Body of pancreas (tissue), 4 donors: ENCODE data around the gene PHF5A. TPM values are rescaled to one million over a fixed set of nuclear protein-coding genes. Genes with fewer than 3 reads are reported as not detected.

Source experiments
- ATAC-seq: fragments of 150-250 bp; one replicate; pipeline ENCODE4 v1.9.1; 2016
- DNase-seq, 4 donors: peaks; one replicate each; pipeline ENCODE4 v3.0.0-alpha.2; 2019
- H3K27ac ChIP-seq, 4 donors: fragments of 200-600 bp; sonication (generic); 1 replicate in 3 of 4; 2 replicates in 1 of 4; pipeline versions ENCODE4 v1.5.1 to v1.6.1; 2016 to 2019; ENCODE audit warnings: mild to moderate bottlenecking in 1 of 4, mixed read lengths in 1 of 4, moderate library complexity in 1 of 4
- H3K27me3 ChIP-seq, 2 donors: fragments of 200-600 bp; sonication (generic); one replicate each; pipeline ENCODE4 v1.6.0; 2016; ENCODE audit warnings: mild to moderate bottlenecking in 1 of 2
- H3K36me3 ChIP-seq, 2 donors: fragments of 200-600 bp; sonication (generic); replicated peaks in 1 of 2; 2 replicates each; pipeline ENCODE4 v1.5.1; 2016; ENCODE audit warnings: low read depth in 2 of 2; ENCODE audit not compliant: insufficient read depth in 1 of 2
- H3K4me1 ChIP-seq: fragments of 200-600 bp; sonication (generic); one replicate; pipeline ENCODE4 v1.6.0; 2016
- H3K4me3 ChIP-seq, 2 donors: fragments of 200-600 bp; sonication (generic); 1 replicate in 1 of 2; 2 replicates in 1 of 2; pipeline ENCODE4 v1.5.1; 2016 to 2019
- H3K9me3 ChIP-seq, 3 donors: fragments of 200-600 bp; sonication (generic); 1 replicate in 2 of 3; 2 replicates in 1 of 3; pipeline ENCODE4 v1.5.1; 2016
- POLR2A ChIP-seq, 3 donors: fragments of 450-650 bp; IDR thresholded peaks; one replicate each; pipeline ENCODE4 v1.6.1; 2016; ENCODE audit warnings: antibody characterized with exemption in 3 of 3, mild to moderate bottlenecking in 2 of 3
- WGBS, 2 donors: methylation state at CpG; one replicate each; pipeline ENCODE4 v1.1.5; 2017; 5-methylcytosine and 5-hydroxymethylcytosine counted together
- intact Hi-C: fragments of 100-400 bp; cut with DNase I; formaldehyde crosslinking; loops from one replicate; pipeline ENCODE4 v1.15.1; 2023
- total RNA-seq, 2 donors: library from RNA; depleted of rRNA; stranded (reverse); fragments of >200 nt; gene quantifications; one replicate each; pipeline ENCODE4 v1.1.0, GENCODE V29; 2016
- TF ChIP-seq, protein P1 (sequence below), 7 experiments: fragments of 450-650 bp in 4 of 7; fragments of 200-600 bp in 3 of 7; sonication (generic) in 3 of 7; IDR thresholded peaks; one replicate each; pipeline ENCODE4 v1.5.1; 2016 to 2019; ENCODE audit warnings: antibody characterized with exemption in 7 of 7

PHF5A gene, protein sequence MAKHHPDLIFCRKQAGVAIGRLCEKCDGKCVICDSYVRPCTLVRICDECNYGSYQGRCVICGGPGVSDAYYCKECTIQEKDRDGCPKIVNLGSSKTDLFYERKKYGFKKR
- total RNA-seq: 10 to 100 TPM; 15.5 to 19.2 TPM

DNA sequence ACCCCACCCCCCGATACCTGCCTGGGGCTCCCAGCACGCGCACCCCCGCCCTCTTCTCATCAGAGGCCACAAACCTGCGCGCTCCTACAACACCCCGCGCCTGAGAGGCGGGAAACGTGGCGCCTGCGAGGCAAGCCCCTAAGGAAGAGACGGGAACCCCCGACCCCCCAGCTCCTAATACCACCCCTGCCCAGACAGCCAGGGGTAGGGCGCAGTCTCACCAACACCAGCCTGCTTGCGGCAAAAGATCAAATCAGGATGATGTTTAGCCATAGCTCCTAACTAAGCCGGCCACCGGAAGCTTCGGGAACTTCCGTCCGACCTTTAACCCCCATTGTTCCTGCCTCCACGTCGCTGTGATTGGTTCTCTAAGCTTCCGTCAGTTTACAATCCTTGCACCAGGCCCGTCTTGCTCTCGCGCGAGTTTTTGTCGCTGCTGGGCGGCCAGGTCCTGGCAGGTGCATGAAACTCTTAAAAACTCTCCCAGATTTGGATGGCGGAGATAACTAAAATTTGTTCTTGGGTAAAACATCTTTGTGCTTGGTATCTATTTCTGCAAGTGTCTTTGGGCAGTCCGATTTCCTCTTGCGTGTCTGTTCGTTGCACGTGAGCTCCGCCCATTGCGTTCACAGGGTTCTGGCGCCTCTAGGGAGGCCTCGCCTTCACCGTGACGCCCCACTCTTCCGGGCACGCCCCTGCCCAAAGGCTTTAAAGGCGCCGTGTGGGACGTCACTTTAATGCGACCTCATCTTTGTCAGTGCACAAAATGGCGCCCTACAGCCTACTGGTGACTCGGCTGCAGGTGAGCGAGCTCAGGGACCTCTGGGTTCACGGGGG lies at the start of gene PHF5A, which contains the start of gene ACO2:
PHF5A (minus strand) TSS at position 312 of the 837 bp plus-strand sequence; CDS start at position 273, 39 bp downstream.
ACO2 (plus strand) TSS at position 737 of the 837 bp plus-strand sequence; CDS start at position 767, 30 bp downstream.
- 0 to 1% methylated on average over 42 to 51 of the region's 51 CpGs for WGBS, 2 donors
- peaks cover 55% of the 10 kb centered on the region for H3K4me1 ChIP-seq

DNA sequence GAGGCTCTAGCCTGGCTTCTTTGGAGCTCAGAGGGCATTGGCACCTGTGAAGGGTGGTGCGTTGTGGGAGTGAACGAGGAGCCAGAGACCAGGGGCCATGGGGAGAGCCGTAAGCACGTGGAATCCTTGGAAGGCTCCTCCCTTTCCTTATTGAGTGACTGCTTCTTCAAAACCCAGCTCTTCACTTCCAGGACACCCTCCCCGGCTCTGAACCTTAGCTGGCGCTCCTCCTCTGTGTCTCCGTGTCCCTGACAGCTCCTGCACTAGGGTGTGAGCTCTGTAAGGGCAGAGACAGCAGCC lies 49.5 kb upstream of the PHF5A start:
- H3K27ac ChIP-seq: peak overlapping the region in 2 of 4 donors; percentile 35 to 43
- intact Hi-C loops: loop anchor here (5.0 to 10.0 kb wide), 2 partner anchors 63 to 121 kb away; no protein-coding TSS in a partner anchor
- no peaks in the 10 kb centered on the region for H3K27me3 ChIP-seq
- H3K9me3 ChIP-seq: no peaks in the 10 kb centered on the region
- DNase-seq: no peak
- peaks cover 3% of the 10 kb centered on the region for H3K4me1 ChIP-seq
- ATAC-seq: no peak
- no peak for TF ChIP-seq POLR2A (IDR thresholded peaks at IDR 0.05)
- TF ChIP-seq, protein P1, sequence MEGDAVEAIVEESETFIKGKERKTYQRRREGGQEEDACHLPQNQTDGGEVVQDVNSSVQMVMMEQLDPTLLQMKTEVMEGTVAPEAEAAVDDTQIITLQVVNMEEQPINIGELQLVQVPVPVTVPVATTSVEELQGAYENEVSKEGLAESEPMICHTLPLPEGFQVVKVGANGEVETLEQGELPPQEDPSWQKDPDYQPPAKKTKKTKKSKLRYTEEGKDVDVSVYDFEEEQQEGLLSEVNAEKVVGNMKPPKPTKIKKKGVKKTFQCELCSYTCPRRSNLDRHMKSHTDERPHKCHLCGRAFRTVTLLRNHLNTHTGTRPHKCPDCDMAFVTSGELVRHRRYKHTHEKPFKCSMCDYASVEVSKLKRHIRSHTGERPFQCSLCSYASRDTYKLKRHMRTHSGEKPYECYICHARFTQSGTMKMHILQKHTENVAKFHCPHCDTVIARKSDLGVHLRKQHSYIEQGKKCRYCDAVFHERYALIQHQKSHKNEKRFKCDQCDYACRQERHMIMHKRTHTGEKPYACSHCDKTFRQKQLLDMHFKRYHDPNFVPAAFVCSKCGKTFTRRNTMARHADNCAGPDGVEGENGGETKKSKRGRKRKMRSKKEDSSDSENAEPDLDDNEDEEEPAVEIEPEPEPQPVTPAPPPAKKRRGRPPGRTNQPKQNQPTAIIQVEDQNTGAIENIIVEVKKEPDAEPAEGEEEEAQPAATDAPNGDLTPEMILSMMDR (IDR thresholded peaks at IDR 0.05): no peak
- peaks cover 0 to 10% of the 10 kb centered on the region in 2 donors for H3K36me3 ChIP-seq
- H3K4me3 ChIP-seq: no peak overlapping the region
- WGBS, 2 donors: 68% methylated on average over 5 to 7 of the region's 7 CpGs

More for the DNA sequence above, at the start of gene PHF5A, which contains the start of gene ACO2:
- DNase-seq: peak; percentile 97 to 98 (median 98)
- Histone ChIP-seq H3K27ac (peak within 1 kb of the TSS; percentile 88 to 95 (median 93)), H3K27me3 (no peaks in the 10 kb centered on the region), H3K9me3 (no peaks in the 10 kb centered on the region), H3K4me3 (peak within 1 kb of the TSS; percentile 80 to 90), H3K36me3 (peaks cover 0 to 18% of the 10 kb centered on the region in 2 donors)
- intact Hi-C loops: no loop called here
- peak in 2 of 3 donors; percentile 77 for TF ChIP-seq POLR2A (IDR thresholded peaks at IDR 0.05)
- TF ChIP-seq, protein P1 (IDR thresholded peaks at IDR 0.05): no peak
- peak; percentile 98 for ATAC-seq

DNA sequence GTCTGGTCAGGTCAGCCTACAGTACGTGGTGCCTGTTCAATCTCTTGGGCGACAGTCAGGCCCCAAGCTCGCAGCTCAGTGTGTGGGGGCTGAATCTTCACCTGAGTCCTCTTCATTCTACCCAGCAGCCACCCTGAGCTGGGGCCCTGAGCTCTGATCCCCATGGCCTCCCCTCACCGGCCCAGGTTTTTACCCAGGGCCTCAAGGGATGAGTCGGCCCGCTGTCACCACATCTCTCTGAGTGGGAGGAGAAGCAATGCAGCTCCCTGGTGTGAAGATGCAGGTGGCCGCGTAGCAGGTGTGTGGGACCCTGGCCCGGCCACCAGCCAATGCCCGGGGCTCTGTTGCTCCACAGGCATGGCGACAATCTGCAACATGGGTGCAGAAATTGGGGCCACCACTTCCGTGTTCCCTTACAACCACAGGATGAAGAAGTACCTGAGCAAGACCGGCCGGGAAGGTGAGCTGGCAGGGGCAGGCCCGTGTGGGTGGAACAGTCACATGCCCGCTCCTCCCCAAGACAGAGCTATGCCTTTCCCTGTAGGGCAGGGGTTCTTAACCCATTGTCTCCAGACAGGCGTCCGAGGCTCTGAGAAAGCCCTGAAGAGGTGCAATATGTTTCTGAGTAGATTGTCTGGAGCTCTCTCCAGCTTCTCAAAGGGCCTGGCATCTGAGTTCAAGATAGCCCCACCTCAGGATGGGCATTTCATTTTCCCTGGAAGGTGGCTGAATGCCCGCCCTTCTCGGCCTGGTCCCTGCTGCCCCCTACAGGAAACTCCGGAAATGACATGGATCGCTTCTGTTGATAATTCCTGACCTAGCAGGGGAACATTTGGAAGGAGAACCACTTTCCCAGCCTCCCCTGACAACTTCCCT lies 48.9 kb upstream of the PHF5A start:
- H3K4me1 ChIP-seq: peaks cover under 1% of the 10 kb centered on the region
- DNase-seq (peak; percentile 73 to 84 (median 81)), ATAC-seq (peak; percentile 78)
- WGBS, 2 donors: 46 to 53% methylated on average over 10 to 19 of the region's 22 CpGs
- H3K27me3 ChIP-seq: no peaks in the 10 kb centered on the region
- intact Hi-C loops: loop anchor here (5.0 to 10.0 kb wide), 2 partner anchors 63 to 120 kb away; no protein-coding TSS in a partner anchor
- peaks cover 0 to 11% of the 10 kb centered on the region in 2 donors for H3K36me3 ChIP-seq
- no peak for TF ChIP-seq POLR2A (IDR thresholded peaks at IDR 0.05)
- TF ChIP-seq, protein P1 (IDR thresholded peaks at IDR 0.05): peak; percentile 79 to 91 (median 87)
- H3K27ac ChIP-seq: peak overlapping the region in 2 of 4 donors; percentile 35 to 43
- H3K9me3 ChIP-seq: no peaks in the 10 kb centered on the region
- H3K4me3 ChIP-seq: no peak overlapping the region

DNA sequence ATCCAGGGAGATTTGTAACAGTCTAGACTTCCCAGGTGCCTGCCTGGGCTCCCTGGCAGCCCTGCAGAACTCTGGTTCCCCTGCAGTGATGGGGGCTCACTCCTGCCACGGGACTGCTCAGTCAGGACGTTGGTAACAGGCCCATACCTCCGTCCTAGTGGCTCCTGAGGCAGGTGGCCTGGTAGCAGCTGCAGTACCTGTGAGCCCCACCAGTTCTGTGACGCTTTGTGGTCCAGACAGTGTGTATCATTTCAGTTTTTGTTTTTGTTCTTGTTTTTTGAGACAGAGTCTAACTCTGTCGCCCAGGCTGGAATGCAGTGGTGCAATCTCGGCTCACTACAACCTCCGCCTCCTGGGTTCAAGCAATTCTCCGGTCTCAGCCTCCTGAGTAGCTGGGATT lies 48.0 kb upstream of the PHF5A start:
- intact Hi-C loops: loop anchor here (5.0 to 10.0 kb wide), 2 partner anchors 62 to 119 kb away; no protein-coding TSS in a partner anchor
- Histone ChIP-seq H3K4me1 (peaks cover 10% of the 10 kb centered on the region), H3K27ac (no peak overlapping the region), H3K4me3 (no peak overlapping the region), H3K27me3 (no peaks in the 10 kb centered on the region), H3K9me3 (no peaks in the 10 kb centered on the region), H3K36me3 (peaks cover 0 to 16% of the 10 kb centered on the region in 2 donors)
- ATAC-seq (no peak), DNase-seq (no peak)
- WGBS, 2 donors: 89 to 93% methylated on average over 8 of the region's 8 CpGs
- TF ChIP-seq POLR2A (IDR thresholded peaks at IDR 0.05): no peak
